Raji (cell line): ENCODE data around the gene CRACDL.

Experiments
- POLR2A ChIP-seq: IDR thresholded peaks from 2 replicates; pipeline ENCODE4 v1.6.1; 2011; ENCODE audit warnings: low read depth, low read length, control low read depth; ENCODE audit not compliant: insufficient read depth

CRACDL gene

GRCh38 chr2:98903767-98904485 lies 32.1 kb downstream of the CRACDL start:
- TF ChIP-seq POLR2A: no peak

GRCh38 chr2:98903064-98903355 lies 33.0 kb downstream of the CRACDL start:
- no peak for TF ChIP-seq POLR2A

- TF ChIP-seq POLR2A: no peak
Observed at GRCh38 chr2:98902209-98903063, 33.6 kb downstream of the CRACDL start.

- TF ChIP-seq POLR2A: no peak
Observed at GRCh38 chr2:98901702-98902101, 34.3 kb downstream of the CRACDL start.

- no peak for TF ChIP-seq POLR2A
Observed at GRCh38 chr2:98901291-98901690, 34.7 kb downstream of the CRACDL start.

GRCh38 chr2:98900721-98901120 lies 35.3 kb downstream of the CRACDL start:
- no peak for TF ChIP-seq POLR2A

GRCh38 chr2:98899041-98899702 lies 36.9 kb downstream of the CRACDL start:
- TF ChIP-seq POLR2A: no peak

- TF ChIP-seq POLR2A: no peak
Observed at GRCh38 chr2:98898423-98898841, 37.6 kb downstream of the CRACDL start.

- no peak for TF ChIP-seq POLR2A
Observed at GRCh38 chr2:98897746-98898145, 38.3 kb downstream of the CRACDL start.

- TF ChIP-seq POLR2A: no peak
Observed at GRCh38 chr2:98896944-98897343, 39.1 kb downstream of the CRACDL start.

- no peak for TF ChIP-seq POLR2A
Observed at GRCh38 chr2:98896416-98896815, 39.6 kb downstream of the CRACDL start.

- TF ChIP-seq POLR2A: no peak
Observed at GRCh38 chr2:98895901-98896300, 40.1 kb downstream of the CRACDL start.

- no peak for TF ChIP-seq POLR2A
Observed at GRCh38 chr2:98895221-98895620, 40.8 kb downstream of the CRACDL start.

- no peak for TF ChIP-seq POLR2A
Observed at GRCh38 chr2:98894331-98895000, 41.6 kb downstream of the CRACDL start.

- TF ChIP-seq POLR2A: no peak
Observed at GRCh38 chr2:98893911-98894321, 42.1 kb downstream of the CRACDL start.

GRCh38 chr2:98892871-98893270 lies 43.2 kb downstream of the CRACDL start:
- TF ChIP-seq POLR2A: no peak

- TF ChIP-seq POLR2A: no peak
Observed at GRCh38 chr2:98891591-98891990, 44.4 kb downstream of the CRACDL start.
